GM15510 (cell line): ENCODE measurements around the gene SNAP29.

Experiments used
- POLR2A ChIP-seq: IDR thresholded peaks from 3 replicates; pipeline ENCODE4 v1.6.1; 2011; ENCODE audit warnings: borderline replicate concordance; ENCODE audit not compliant: insufficient read length; ENCODE audit errors: extremely low read depth

SNAP29 gene

DNA sequence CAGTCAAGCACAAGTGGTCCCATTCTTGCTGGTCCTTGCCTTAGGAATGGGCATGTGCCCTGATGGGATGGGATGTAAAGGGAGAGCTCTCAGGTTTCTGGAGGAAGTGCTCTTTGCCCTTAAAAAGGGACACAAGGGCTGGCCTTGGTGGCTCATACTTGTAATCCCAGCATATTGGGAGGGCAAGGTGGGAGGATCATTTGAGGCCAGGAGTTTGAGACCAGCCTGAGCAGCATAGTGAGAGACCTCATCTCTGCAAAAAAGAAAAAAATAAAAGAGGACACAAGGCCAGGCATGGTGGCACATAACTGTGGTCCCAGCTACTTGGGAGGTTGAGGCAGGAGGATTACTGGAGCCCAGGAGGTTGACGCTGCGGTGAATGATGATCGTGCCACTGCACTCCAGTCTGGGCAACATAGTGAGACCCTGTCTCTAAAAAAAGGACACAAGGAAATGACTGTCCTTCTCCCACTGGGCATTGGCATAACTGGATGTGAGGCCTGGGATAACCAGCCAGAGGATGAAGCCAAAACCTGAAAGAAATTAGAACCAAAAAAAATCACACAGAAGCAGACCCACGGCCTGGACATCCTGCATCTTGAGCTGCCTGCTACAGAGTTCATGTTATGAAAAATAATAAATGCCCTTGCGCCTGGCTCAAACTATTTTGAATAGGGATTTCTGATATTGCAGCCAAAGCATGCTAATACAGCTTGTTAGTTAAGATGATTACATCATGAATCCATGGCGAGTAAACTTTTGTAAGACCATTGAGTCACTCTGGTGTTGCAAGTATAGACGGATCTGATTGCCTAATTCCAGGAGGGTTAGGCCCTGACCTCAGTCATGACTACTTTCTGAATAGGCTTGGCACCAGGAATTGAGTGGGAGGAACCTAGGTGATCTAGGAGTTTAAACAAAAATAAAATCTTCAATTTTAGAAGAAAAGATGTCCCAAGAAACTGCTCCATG, 45.5 kb downstream of the SNAP29 start:
- TF ChIP-seq POLR2A = no peak

DNA sequence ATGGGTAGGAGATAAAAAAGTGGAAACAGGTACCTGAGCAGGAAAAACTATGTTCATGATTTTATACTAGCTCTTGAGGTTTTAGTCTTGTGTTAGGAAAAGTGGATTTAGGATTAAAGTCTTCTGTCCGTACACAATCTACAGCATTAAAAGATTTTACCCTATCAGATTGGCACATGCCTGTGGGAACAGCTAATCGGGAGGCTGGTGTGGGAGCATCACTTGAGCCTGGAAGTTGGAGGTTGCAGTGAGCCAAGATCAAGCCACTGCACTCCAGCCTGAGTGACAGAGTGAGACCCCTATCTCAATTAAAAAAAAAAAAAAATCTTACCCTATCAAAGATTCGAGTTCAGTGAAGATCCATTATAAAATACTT, 46.2 kb downstream of the SNAP29 start:
- no peak for TF ChIP-seq POLR2A

DNA sequence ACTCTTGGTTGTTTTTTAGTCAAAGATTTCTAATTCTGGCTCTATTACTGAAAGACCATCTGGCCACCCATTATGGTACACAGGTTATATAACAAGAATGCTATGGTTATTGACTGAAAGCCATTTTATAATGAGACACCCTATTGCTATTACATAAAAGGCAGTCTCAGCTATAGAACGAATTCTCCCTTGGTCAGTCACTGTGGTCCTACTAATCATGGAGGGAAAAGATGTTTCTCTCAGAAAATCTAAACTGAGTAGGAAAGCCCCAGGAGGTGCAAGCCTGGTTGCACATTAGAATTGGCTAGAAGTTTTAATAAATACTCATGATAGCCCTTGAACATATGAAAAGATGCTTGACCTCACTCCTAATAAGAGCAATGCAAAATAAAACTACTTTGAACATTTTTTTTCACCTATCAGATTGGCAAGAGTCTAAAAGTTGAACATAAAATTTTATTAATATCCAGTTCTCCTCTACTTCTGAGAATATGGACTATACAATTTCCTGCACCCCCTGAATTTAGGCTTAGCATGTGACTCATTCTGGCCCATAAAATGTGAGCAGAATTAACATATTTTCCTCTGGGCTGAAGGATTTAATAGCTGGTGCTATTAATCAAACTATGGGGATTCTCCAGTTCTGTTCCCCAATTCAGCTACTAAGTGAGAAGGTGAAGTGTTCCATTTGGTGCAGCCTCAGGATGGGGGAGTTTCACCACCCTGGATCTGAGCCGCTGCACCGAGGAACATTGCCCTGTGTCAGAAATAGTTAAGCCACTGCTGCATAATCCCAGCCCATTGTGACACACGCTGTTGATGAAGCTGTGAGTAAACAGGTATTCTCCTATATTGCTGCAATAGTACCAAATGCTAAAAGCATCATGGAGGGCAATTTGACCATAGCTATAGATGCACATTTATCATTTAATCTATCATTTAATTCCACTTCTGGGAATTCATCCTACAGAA, 46.9 kb downstream of the SNAP29 start:
- no peak for TF ChIP-seq POLR2A

DNA sequence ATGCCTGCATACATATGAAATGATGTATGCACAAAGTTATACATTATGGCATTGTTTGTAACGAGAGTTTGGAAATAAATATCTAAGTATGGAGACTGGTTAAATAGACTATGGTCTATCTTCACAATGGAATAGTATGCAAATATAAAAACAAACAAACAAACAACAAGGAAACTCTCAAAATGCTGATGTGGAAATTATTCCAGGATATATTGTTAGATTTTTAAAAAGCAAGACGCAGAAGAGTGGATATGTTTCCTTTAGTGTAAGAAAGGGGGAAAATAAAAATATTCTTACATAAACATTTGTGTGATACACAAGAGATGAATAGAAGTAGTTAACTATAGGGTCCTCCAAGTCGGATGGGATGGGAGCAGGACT, 47.6 kb downstream of the SNAP29 start:
- TF ChIP-seq POLR2A = no peak

DNA sequence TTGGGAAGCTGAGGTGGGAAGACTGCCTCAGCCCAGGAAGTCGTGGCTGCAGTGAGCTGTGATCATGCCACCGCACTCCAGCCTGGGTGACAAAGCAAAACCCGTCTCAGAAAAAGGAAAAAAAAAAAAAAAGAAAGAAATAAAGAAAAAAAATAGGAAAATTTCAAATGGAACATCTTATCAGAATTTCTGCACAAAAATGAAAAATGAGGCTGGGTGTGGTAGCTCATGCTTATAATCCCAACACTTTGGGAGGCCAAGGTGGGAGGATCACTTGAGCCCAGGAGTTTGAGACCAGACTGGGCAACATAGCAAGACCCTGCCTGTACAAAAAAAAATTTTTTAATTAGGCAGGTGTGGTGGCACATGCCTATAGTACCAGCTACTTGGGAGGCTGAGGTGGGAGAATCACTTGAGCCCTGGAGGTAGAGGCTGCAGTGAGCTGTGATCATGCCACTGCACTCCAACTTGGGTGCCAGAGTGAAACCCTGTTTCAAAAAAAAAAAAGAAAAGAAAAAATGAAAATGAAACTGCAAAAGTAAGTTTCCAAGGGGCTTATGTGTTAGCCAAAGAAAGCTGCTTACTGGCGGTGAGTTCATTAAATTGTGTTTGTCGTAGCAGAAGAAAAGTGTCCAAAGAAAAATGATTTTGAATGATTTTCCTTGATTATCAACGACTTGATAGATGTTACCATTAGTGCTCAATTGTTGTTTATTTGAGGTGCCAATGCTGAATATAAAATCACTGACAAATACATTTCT, 50.9 kb downstream of the SNAP29 start:
- no peak for TF ChIP-seq POLR2A

DNA sequence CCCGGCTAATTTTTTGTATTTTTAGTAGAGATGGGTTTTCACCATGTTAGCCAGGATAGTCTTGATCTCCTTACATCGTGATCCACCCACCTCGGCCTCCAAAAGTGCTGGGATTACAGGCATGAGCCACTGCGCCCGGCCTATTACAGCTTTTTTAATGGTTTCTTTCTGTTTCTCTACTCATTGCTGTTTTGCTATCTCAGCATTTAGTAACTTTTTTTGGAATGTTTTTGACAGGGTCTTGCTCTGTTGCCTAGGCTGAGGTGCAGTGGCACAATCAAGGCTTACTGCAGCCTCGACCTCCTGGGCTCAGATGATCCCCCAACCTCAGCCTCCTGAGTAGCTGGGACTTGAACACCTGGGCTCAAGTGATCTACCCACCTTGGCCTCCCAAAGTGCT, 53.7 kb downstream of the SNAP29 start:
- TF ChIP-seq POLR2A = no peak

DNA sequence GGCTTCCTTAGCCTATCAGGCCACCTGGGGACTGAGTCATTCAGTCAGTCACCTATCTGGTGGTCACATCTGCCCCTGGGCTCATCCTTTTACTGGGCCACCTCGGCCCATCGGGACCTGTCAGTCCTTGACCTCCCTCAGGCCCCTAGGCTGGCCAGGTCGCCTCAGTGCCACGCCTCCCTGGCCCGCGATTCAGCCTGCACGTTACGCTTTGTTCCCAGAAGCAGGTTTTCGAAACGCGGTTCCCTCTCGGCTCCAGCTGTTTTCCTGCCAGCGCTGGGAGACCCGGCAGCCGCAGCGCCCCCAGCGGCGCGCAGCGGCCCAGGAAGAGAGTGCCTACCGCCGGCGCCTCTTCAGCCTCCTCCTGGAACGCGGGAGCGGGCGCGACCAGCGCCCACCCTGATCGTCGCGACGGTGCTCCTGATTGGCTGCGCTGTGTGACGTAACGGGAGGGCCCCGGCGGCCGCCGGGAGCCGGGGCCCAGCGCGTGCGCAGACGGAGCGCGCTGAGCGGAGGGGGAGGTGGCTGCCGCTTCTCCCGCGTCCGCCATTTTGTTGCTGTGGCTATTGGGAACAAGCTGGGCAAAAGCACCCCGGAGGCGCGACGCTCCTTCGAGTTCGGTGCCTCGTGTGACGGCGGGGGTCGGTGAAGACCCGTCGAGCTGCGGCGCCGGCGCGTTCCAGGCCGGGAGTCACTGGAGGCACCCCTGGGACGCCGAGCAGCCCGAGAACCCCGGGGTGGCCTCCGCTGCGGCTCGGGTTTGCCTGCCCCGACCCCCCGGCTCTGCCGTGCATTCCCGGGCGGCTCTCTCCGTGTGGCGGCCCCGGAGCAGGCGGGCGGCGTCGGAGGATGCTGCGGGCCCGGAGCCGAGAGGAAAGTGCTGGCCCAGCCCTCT, 58.4 kb downstream of the SNAP29 start, which contains the start of gene CRKL:
CRKL (plus strand) TSS at position 492 of the 895 bp plus-strand sequence. CDS start 528 bp downstream, outside the sequence.
- peak; percentile 85 for TF ChIP-seq POLR2A

DNA sequence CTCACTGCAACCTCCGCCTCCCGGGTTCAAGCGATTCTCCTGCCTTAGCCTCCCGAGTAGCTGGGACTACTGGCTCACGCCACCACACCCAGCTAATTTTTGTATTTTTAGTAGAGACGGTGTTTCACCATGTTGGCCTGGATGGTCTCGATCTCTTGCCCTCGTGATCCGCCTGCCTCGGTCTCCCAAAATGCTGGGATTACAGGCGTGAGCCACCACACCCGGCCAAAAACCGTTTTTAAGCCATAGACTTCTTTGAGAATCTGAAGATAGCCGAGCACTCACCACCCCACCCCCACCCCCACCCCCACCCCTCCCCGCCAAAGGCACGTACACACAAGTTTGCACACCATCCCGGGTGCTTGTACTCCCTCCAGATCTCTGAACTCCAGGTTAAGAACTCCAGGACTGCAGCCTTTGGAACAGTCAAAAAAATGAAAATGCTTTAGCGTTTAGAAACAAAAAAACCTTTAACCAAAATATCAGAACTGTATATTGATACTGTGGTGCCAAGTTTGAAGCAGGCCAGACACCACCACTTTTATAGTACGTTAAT, 59.9 kb downstream of the SNAP29 start:
- no peak for TF ChIP-seq POLR2A

DNA sequence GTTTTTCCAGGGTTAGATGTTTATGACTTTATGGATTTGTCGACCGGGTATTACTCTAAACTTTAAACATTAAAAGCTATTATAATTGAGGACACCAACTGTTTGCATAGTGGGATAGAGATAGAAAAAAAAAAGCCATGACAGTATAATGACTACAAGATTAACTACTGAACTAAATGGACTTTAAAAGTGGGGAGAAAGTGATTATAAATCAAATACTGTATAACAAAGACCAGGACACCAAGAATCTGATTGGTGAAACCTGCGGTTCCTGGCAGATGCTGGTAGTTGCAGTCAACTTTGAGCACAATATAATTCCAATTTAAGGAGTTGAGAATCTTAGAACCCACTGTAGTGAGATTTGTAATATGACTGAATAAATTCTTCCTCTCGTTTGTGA, 60.9 kb downstream of the SNAP29 start:
- no peak for TF ChIP-seq POLR2A

DNA sequence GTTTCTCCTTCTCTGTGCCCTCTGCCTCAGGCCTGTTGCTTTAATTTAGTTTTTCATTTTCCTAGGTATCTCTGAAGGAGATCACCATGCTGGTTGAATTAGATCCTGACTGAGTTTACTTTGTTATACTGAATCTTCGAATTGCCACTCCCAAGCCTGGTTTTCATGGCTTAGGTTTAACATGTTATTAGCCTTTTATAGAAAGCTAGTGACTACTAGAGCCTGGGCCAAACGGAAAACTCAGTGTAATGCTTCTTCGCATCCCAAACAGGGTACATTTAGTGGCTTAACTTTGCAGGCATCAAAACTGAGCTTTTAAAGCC, 62.0 kb downstream of the SNAP29 start:
- no peak for TF ChIP-seq POLR2A

DNA sequence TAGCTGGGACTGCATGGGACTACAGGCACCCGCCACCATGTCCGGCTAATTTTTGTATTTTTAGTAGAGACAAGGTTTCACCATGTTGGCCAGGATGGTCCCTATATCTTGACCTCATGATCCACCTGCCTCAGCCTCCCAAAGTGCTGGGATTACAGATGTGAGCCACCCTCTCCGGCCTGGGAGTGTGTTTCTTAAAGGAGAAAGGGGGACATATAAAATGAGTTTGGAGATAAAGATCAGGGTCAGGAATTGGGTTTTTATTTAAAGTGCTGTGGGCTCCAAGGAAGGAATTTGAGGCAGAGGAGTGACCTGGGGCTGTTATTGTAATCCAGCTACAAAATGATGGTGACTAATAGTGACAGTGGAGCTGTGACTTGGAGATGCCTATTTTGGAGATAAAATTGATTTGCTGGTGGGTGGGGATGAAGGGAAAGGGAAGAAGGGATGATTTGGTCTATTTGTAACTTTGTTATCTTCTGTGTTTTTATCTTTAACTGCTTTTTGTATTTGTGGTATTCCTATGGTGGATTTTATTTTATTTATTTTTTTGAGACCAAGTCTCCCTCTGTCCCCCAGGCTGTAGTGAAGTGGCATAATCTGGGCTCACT, 63.4 kb downstream of the SNAP29 start:
- no peak for TF ChIP-seq POLR2A

DNA sequence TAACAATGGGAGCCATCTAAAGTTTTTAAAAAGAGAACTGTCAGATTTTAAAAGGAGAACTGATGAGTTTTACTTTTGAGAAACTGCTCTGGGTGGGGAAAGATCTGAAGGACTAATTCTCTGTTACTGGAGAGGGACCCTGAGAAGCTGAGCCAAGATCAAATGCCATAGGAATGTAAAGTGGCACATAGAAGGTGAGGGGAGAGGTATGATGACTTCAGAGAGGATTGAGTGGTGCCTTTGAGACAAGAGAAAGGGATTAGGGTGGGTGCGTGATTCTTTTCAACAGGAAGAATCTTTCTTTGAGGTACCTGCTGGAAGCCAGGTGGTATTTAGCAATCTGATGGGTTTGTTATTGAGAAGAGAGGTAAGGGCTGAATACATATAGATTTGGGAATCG, 67.4 kb downstream of the SNAP29 start:
- TF ChIP-seq POLR2A = no peak
